GM18951 (cell line): Measurements from ENCODE around the gene CGGBP1.
"Not testable (repeated sequence)": the region's sequence is repeated elsewhere in the genome, so short reads cannot be mapped to it uniquely, and the experiment has no call there.

Experiments used
- POLR2A ChIP-seq: IDR thresholded peaks from 4 replicates; pipeline ENCODE4 v1.6.1; 2011; ENCODE audit warnings: mild to moderate bottlenecking; ENCODE audit not compliant: insufficient read length, insufficient read depth; ENCODE audit errors: extremely low read depth
- in situ Hi-C: fragments of 300-500 bp; cut with MboI; formaldehyde crosslinking; loops from one replicate; pipeline ENCODE4 v1.12.0; 2022; ENCODE audit warnings: low sequenced_read_pairs, mixed read lengths, inconsistent platforms; ENCODE audit not compliant: unreplicated experiment

CGGBP1 gene

DNA sequence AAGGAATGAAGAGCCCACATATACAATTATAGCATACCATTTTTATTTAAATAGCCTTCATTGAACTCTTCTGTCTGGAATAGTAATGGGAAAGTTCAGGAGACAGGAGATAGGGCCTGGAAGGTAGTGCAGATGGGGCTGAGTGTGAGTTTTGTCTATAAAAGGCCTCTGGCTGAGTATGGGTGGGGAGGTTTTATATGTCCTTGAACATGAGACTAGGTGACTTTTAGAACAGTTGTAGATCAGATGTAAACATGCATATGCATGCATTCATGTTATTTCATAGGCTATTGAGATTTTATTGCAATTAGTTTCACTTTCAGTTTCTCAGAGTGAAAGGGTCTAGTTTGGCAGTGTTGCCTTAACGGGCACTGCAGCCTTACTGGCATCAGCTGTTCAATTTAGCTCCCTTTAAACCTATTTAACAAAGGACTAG lies 27.1 kb downstream of the CGGBP1 start:
- no peak for TF ChIP-seq POLR2A
- in situ Hi-C loops = no loop called here

DNA sequence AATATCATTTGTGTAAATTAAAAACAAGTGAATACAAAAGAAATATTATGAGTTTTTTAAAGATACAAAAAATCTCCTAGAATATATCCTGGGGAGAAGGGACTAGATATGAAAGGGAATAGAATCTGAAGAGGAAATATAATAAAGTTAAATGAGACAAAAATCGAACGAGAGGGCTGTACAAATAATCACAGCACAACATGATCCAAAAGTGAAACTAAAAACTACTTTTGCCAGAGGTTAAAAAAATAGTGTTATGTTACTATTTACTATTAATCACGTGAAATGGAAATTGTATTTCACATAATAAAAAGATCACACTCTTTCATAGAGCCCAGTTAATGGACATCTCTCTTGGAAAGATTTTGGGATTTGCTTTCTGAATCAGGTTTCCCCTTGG lies 28.6 kb downstream of the CGGBP1 start:
- TF ChIP-seq POLR2A = no peak
- in situ Hi-C loops = no loop called here

DNA sequence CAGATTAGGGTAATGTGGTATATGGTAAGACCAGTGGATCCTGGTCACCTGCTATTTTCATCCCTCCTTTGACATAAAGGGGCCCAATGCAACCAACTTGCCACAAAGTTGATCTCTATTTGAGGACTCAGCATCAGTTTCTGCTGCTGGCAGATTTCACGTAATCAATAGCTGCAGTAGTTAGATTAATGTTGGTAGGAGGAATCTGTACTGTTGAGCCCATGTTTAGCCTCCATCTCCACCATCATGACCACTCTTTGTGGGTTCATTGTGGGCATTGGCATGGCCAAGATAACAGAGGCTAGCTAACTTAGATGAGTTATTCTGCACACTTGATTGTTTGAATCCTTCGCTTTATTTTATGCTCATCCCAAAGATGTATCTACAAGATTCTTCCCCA lies 29.9 kb downstream of the CGGBP1 start:
- TF ChIP-seq POLR2A = no peak
- in situ Hi-C loops = no loop called here

DNA sequence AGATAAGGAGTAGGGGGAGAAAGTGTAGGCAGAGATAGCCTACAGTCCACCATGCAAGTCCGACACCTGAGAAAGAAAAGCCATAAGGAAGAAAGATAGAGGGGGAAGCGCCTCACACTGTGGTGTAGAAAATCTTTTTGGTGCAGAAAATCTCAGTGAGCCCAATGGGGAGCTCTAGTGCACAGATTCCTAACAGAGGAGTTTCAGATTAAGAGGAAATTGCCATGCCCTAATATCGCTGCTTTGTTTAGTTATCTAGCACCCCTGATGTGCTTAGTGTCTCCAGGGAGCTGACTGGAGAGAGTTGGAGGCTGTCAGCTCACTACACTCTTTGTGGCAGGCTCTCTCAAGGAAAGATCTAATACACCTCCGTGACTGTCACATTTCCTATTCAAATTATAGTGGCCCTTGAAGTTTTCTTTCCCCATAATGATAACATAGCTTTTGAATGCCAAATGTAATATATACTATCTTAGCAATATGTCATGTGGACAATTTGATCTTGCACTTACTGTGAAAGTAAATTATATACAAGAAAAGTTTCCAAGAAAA lies 33.7 kb downstream of the CGGBP1 start:
- in situ Hi-C loops = no loop called here
- TF ChIP-seq POLR2A = no peak

DNA sequence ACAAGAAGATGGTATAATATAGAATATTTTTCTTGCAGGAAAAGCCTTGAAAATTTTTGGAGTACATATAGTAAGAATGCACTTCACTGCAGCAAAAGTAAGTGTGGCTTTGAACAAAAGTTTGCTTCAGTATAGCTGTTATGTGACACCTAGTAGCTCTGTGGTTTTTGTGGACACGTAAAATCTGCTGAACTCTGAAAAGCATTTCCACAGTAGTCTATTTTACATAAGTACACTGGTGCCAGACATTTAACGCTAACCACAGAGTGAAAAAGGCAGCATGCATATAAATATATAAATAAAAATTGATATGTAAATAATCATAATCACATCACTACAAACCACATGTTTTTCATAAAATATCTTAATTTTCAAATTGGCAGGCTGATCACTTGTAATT lies 39.8 kb downstream of the CGGBP1 start:
- TF ChIP-seq POLR2A = no peak
- in situ Hi-C loops = no loop called here

DNA sequence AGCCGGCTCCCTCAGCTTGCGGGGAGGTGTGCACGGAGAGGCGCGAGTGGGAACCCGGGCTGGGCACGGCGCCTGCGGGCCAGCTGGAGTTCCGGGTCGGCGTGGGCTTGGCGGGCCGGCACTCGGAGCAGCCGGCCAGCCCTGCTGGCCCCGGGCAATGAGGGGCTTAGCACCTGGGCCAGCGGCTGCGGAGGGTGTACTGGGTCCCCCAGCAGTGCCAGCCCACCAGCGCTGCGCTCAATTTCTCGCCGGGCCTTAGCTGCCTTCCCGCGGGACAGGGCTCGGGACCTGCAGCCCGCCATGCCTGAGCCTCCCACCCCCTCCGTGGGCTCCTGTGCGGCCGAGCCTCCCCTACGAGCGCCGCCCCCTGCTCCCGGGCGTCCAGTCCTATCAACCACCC lies 43.1 kb downstream of the CGGBP1 start:
- in situ Hi-C loops = not testable (repeated sequence)

DNA sequence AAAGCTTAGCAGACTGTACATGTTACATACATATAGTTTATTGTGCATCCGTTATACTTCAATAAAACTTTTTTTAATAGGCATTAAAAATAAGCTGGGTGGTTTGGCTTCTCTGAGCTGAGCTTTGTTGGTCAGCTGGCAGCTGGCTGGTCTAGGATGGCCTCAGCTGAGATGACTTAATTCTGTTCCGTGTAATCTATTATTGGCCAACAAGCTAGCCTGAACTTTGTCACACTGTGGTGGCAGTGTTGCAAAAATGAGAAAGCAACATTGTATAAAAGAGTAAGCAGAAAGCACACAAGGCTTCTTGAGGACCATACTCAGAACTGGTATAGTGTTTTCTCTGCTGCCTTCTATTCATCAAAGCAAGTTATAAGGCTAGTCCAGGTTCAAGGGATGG lies 45.2 kb downstream of the CGGBP1 start:
- no peak for TF ChIP-seq POLR2A
- in situ Hi-C loops = no loop called here

DNA sequence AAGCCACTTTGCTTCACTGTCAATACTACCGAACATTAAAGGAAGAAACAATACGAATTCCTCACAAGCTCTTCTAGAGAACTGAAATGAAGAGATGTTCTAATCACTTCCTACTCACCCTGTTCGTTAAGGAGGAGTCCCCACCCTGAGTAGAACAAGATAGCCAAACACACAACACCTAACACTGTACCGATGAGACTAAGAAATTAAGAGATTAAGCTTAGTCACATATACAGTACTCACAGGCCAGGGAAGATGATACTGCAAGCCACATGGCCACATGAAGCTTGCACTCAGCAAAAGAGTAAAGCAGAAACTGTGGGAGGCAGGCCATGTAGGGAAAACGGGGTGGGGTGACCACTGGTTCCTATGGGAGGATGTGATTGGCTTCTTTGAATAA lies 48.0 kb downstream of the CGGBP1 start:
- TF ChIP-seq POLR2A = no peak
- in situ Hi-C loops = no loop called here

DNA sequence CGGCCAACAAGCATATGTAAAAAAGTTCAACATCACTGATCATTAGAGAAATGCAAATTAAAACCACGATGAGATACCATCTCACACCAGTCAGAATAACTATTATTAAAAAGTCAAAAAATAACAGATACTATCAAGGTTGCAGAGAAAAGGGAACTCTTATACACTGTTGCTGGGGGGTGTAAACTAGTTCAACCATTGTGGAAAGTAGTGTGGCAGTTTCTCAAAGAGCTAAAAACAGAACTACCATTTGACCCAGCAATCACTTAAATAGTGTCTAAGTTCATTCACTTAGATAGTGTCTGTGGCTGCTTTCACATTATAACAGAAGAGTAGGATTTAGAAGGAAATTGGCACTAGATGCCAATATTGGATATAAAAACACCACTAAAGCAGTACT lies 49.7 kb downstream of the CGGBP1 start:
- in situ Hi-C loops = no loop called here

DNA sequence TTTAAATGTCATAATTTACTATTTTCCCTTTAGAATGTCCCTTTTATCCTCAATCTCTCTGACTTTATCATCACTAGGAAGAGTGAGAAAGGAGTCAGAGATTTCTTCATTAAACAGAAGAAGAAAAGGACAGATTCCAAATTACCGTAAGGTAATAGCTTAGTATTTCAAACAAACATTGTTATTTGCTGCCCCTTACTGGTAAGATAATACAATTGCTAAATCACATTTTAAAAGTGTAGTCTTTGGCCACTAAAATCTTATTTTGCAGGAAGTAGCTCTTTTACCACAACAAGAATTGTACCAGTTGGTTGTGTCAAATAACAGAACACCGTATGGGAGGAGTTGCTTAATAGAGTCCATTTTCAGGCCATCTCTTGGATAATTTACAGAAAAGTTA lies 53.7 kb downstream of the CGGBP1 start:
- in situ Hi-C loops = no loop called here

More for the DNA sequence above, 49.7 kb downstream of the CGGBP1 start:
- TF ChIP-seq POLR2A = no peak

DNA sequence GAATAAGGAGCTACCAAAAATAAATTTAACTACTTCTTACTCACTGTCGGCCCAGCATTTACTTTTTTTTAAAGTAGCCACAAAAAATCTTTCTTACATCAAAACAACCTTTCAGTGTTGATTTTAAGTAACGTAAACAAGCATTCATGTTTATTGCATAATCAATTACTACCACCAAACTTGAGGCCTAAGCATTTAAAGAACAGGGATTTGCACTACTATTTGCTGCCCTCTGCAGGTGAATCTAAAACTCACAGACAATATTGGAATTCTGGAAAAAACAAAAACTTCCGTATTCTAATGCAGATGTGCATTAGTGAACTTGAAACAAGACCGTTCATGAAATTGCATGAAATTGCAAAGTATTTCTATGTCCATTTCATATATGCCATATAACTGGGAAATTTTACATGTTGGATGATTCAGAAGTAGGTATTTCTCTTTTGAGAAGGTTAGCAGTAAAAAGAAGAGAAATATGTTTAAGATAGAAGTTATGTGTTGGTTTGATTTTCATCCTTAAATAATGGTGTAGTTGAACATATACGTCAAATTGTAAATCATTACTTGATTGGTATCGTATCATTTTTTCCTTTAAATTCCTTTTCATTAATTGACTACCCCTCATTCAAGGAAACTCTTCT lies 55.6 kb downstream of the CGGBP1 start:
- in situ Hi-C loops = no loop called here
- TF ChIP-seq POLR2A = no peak

More for the DNA sequence above, 53.7 kb downstream of the CGGBP1 start:
- no peak for TF ChIP-seq POLR2A

DNA sequence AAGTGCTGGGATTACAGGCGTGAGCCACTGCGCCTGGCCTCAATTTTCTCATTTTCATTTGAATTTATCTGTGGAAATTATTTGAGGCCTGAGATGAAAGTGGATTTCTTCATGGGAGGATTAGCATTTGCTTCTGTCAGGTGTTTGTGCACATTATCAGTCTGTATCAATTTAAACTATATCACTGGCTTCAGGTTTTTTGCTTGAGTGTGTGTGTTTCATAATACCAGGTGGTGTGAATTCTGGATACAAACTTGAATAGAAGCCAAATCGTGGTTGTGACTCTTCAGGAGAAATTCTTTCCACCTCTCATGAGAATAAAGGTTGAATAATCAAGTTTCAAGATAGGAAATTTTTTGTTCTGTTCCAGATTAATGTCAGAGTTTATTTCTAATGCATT lies 56.4 kb downstream of the CGGBP1 start:
- TF ChIP-seq POLR2A = no peak
- in situ Hi-C loops = no loop called here
